HG02852 (cell line): ENCODE results near the gene SNU13.
"Not testable (repeated sequence)": the region's sequence is repeated elsewhere in the genome, so short reads cannot be mapped to it uniquely, and the experiment has no call there.

Experiments used
- ATAC-seq: cut with Tn5 transposase; IDR thresholded peaks from one replicate; pipeline ENCODE4 v1.9.1; 2021; ENCODE audit warnings: mild to moderate bottlenecking, moderate library complexity; ENCODE audit not compliant: unreplicated experiment

Gene SNU13

GRCh38 chr22:41682033-41682807 lies 6.4 kb downstream of the SNU13 start:
- ATAC-seq, result peak; percentile 67

- no peak for ATAC-seq
These were observed 7.1 kb downstream of the SNU13 start for GRCh38 chr22:41681616-41682015.

DNA sequence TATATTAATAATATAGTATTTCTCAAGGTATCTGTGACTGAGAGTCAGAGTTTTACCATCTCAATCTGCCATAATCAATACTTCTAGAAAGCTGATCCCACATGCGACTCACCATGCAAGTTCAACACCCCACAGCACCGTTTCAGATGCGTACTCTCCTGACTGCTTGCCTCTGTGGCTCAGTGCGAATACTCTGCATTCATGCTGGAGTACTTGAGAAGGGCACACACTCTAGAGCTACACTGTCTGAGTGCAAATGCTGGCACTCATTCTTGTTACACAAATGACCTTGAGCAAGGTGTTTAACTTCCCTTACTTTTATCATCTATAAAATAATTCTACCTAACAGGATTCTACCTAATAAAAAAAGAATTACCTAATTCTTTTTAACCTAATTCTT lies 12.5 kb downstream of the SNU13 start:
- ATAC-seq, result no peak

DNA sequence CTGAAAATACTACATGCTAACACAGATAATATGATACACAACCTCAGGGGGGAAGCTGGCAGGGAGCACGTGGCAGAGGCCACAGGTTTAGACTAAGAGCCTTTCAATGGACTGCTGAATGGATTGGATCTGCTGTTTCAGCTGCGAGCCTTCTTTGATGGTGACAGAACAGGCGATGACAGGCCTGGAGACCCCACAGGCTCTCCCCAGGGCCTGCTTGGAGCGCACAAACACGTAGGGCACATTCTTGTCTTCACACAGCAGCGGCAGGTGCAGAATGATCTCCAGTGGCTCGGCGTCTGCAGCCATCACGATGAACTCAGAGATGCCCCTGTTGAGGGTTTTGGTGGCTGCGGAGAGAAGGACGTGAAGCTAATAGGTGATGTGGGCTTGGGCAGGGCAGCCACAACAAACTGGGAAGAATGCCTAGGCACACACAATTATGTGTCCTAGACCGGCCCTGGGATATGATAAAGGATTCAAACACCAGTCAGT lies 13.8 kb downstream of the SNU13 start:
- ATAC-seq, result no peak

- no peak for ATAC-seq
These were observed 15.7 kb downstream of the SNU13 start for GRCh38 chr22:41672780-41673509.

- not testable (repeated sequence) for ATAC-seq
These were observed 16.6 kb downstream of the SNU13 start for GRCh38 chr22:41672096-41672495.

DNA sequence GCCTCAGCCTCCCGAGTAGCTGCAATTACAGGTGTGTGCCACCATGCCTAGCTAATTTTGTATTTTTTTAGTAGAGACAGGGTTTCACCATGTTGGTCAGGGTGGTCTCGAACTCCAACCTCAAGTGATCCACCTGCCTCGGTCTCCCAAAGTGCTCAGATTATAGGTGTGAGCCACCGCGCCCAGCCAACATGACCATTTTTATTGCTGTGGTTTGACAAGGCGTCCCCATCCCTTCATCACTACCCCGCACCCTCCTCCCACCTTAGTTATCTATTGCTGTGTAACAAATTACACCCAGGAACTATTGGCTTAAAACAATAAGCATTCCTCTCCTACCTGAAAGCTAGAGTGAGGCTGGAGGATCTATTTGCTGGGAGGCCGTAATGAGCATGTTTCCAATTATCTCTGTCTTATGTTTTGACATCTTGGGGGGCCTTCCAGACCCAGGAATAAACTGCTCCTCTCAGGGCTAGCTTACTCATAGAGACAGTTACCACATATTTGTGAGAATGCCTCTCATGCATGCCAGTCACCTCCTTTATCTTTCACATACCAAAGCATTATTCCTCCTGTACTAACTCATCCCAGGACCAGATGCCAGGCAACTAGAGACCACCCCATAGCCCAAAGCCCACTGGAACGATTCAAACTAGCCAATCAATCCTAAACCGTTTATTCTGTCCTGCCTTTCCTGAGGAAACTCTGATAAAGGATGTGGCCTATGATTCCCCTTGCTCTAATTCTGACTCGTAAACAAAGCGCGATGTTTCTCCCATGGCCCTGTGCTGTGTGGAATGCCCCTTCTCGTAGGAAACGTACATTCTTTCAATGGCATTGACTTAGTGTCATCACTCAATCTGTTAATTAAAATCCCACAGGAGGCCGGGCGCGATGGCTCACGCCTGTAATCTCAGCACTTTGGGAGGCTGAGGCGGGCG lies 19.4 kb downstream of the SNU13 start:
- no peak for ATAC-seq

- no peak for ATAC-seq
These were observed 23.7 kb downstream of the SNU13 start for GRCh38 chr22:41664951-41665350.

DNA sequence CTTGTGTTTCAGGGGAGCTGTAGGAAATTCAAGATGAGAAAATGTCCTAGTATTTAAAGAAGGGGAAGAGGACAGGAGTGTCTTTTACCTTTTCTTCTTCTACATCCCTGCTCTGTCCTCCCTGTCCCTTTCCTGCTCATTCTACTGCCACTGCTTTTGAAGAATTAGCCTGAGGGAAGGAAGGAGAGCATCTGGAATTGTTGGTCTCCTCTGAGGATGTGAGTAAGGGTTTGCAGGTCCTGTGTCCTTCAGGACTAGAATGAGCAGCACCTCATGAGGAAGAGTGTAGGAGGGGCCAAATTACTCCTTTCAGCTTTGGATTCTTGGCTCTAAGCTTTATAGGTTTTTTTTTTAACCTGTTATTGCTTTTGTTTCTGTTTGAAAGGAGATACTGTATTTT lies 24.2 kb downstream of the SNU13 start:
- no peak for ATAC-seq

DNA sequence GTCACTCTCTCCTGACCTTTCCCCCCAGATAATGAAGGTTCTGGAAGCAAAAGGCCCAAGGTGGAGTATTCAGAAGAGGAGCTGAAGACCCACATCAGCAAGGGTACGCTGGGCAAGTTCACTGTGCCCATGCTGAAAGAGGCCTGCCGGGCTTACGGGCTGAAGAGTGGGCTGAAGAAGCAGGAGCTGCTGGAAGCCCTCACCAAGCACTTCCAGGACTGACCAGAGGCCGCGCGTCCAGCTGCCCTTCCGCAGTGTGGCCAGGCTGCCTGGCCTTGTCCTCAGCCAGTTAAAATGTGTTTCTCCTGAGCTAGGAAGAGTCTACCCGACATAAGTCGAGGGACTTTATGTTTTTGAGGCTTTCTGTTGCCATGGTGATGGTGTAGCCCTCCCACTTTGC lies 25.1 kb downstream of the SNU13 start:
- ATAC-seq, result not testable (repeated sequence)

- no peak for ATAC-seq
These were observed 27.0 kb downstream of the SNU13 start for GRCh38 chr22:41661713-41662112.

DNA sequence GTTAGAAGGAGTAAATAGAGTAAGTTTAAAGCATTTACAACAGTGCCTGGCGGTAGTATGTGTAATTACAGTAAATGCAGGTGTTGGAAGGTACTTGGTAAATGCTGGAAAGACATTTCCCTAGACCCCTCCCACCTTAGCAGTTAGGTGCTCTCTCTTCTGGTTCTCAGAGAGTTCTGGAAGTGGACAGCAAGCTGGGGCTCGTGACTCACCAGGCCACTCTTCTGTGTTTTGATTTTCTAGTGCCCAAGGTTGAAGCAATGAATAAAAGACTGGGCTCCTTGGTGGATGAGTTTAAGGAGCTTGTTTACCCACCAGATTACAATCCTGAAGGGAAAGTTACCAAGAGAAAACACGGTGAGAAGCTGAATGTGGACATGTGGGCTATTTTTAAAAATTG lies 27.6 kb downstream of the SNU13 start:
- ATAC-seq, result no peak

DNA sequence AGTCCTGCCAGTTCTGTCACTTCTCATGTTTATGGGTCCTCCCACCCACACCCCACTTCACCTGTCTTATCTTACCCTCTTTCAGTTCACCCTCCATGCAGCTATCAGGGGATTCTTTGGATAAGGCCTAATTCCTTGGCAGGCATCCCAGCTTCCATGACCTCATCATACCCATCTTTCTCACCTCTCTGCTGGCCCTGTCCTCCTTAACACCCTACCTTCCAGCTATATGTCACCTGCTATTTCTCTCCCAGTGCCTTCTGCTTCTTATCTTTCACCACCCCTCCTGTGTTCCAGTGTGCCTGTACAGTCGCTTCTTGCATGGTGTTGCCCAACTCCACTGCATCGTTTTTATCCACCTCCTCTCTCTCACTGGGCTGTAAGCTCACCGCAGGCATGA lies 28.3 kb downstream of the SNU13 start:
- ATAC-seq, result no peak

GRCh38 chr22:41659941-41660340 lies 28.7 kb downstream of the SNU13 start:
- no peak for ATAC-seq

GRCh38 chr22:41658869-41659268 lies 29.8 kb downstream of the SNU13 start:
- no peak for ATAC-seq

DNA sequence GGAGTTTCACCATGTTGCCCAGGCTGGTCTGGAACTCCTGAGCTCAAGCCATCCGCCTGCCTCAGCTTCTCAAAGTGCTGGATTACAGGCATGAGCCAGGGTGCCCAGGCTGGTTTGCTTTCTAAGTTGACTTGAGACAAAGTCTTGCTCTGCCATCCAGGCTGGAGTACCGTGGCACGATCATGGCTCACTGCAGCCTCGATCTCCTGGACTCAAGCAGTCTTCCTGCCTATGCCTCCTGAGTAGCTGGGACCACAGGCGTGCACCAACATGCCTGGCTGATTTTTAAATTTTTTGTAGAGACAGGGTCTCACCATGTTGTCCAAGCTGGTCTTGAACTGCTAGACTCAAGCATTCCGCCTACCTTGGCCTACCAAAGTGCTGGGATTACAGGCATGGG lies 31.0 kb downstream of the SNU13 start:
- no peak for ATAC-seq

DNA sequence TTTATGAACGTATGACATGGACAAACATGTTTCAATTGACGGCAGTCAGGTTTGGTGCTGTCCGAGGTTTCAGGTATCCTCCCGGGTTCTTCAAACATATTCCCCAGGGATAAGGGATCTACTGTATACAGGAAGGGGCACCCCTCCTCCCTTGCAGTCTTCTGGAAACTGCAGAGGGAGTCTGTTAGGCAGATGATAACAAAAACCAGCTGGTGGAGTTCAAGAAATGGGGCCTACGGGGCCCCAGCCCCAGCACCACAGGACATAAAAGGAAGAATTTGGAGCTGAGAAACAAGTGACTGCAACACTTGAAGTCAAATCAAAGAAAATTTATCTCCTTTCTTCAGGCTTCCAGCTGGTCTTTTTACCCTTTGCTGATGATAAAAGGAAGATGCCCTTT lies 32.1 kb downstream of the SNU13 start:
- ATAC-seq, result no peak

GRCh38 chr22:41654322-41654721 lies 34.3 kb downstream of the SNU13 start:
- ATAC-seq, result no peak

DNA sequence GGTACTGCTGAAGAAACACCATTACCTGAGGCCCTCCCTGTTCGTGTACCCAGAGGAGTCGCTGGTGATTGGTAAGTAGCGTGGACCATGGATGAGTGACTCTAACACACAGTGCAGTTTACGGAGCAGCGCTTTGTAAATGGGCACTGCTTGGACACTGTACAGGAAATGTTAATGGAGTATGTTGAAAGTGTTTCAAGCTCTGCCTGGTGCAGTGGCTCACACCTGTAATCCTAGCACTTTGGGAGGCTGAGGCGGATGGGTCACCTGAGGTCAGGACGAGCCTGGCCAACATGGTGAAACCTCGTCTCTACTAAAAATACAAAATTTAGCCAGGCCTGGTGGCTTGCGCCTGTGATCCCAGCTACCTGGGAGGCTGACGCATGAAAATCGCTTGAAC lies 37.8 kb downstream of the SNU13 start:
- ATAC-seq, result no peak

- no peak for ATAC-seq
These were observed 38.4 kb downstream of the SNU13 start for GRCh38 chr22:41650229-41650628.

- no peak for ATAC-seq
These were observed 40.2 kb downstream of the SNU13 start for GRCh38 chr22:41648432-41648831.
